Activated T-cell treated with anti-CD3 and anti-CD28 coated beads, Interleukin-2, amount 50 U/mL, for 24 hours (primary cell): ENCODE data around the gene GRM3.
"Not testable (repeated sequence)": the region's sequence is repeated elsewhere in the genome, so short reads cannot be mapped to it uniquely, and the experiment has no call there.

Experiments used
- DNase-seq: peaks from one replicate; pipeline ENCODE4 v3.0.0-alpha.2; 2020
- H3K27ac Mint-ChIP-seq: 2 replicates; pipeline ENCODE4 v1.8.0; 2020; ENCODE audit warnings: mild to moderate bottlenecking, mixed read lengths
- H3K27me3 Mint-ChIP-seq: 2 replicates; pipeline ENCODE4 v1.8.0; 2020; ENCODE audit warnings: mixed read lengths
- H3K36me3 Mint-ChIP-seq: 2 replicates; pipeline ENCODE4 v1.8.0; 2020; ENCODE audit warnings: low read depth, mixed read lengths
- H3K4me1 Mint-ChIP-seq: 2 replicates; pipeline ENCODE4 v1.8.0; 2020; ENCODE audit warnings: low read depth, mixed read lengths
- H3K4me3 Mint-ChIP-seq: 2 replicates; pipeline ENCODE4 v1.8.0; 2020; ENCODE audit warnings: mild to moderate bottlenecking, moderate library complexity, mixed read lengths
- H3K9me3 Mint-ChIP-seq: 2 replicates; pipeline ENCODE4 v1.8.0; 2020; ENCODE audit warnings: mixed read lengths

GRM3 gene

DNA sequence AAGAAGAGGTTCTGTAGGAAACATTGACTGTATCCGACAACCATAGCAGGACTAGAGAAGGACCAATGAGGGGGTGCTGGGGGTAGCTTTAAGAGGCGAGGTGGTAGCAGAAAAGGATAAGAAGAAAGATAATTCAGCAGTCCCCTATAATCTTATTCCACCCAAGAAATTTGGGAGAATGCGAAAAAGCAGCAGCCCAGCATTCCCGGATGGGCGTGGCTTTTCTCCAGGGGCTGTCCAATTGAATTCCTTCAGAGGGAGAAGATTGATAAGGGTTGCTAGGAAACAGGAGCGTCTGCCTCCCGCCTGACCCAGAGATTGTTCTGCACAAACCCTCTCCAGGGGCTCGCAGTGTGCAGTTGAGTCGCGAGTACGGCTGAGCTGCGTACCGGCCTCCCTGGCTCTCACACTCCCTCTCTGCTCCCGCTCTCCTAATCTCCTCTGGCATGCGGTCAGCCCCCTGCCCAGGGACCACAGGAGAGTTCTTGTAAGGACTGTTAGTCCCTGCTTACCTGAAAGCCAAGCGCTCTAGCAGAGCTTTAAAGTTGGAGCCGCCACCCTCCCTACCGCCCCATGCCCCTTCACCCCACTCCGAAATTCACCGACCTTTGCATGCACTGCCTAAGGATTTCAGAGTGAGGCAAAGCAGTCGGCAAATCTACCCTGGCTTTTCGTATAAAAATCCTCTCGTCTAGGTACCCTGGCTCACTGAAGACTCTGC is at the start of gene GRM3:
GRM3 (plus strand) TSS at position 349 of the 721 bp plus-strand sequence. CDS start 121,237 bp downstream, outside the sequence.
- no peak for DNase-seq
- Mint-ChIP-seq H3K36me3 (no peaks in the 10 kb centered on the region), H3K27me3 (peaks cover 32% of the 10 kb centered on the region), H3K4me3 (no peak within 1 kb of the TSS), H3K27ac (no peak within 1 kb of the TSS), H3K4me1 (no peaks in the 10 kb centered on the region), H3K9me3 (peaks cover 2% of the 10 kb centered on the region)

DNA sequence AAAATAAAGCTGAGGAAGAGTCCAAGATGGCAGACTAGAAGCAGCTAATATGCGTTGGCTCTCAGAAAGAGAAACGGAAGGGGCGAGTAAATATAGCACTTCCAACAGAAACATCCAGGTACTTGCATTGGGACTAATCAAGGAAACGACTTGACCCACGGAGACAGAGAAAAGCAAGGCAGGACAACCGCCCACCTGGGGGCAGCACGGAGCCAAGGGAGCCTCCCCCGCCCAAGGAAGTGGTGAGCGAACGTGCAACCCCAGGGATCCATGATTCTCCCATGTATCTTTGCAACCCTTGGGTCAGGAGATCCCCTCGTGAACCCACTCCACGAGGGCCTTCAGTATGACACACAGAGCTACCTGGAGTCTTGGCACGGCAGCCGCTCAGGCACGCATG is 45.4 kb upstream of the GRM3 start:
- no peaks in the 10 kb centered on the region for H3K4me1 Mint-ChIP-seq
- no peak overlapping the region for H3K4me3 Mint-ChIP-seq
- no peaks in the 10 kb centered on the region for H3K9me3 Mint-ChIP-seq
- H3K27me3 Mint-ChIP-seq = no peaks in the 10 kb centered on the region
- H3K27ac Mint-ChIP-seq = no peak overlapping the region
- H3K36me3 Mint-ChIP-seq = no peaks in the 10 kb centered on the region
- DNase-seq = no peak

DNA sequence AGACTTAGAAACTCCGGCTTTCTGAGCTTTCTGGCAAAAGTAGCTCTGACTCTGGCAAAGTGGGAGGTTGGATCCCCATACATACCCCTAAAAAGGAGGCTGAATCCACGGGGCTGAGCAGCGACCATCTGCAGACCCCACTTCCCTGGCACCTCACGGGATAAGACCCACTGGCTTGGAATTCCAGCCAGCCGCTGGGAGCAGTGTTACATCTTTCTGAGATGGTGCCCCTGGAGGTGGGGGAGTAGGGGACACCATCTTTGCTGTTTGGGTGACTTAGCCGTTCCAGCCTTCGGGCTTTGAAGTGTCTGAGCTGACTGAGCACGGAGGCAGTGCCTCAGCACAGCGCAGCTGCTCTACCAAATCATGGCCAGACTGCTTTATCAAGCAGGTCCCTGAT is 45.0 kb upstream of the GRM3 start:
- H3K27me3 Mint-ChIP-seq = no peaks in the 10 kb centered on the region
- H3K4me3 Mint-ChIP-seq = no peak overlapping the region
- DNase-seq = no peak
- H3K4me1 Mint-ChIP-seq = no peaks in the 10 kb centered on the region
- no peaks in the 10 kb centered on the region for H3K9me3 Mint-ChIP-seq
- no peak overlapping the region for H3K27ac Mint-ChIP-seq
- H3K36me3 Mint-ChIP-seq = no peaks in the 10 kb centered on the region

DNA sequence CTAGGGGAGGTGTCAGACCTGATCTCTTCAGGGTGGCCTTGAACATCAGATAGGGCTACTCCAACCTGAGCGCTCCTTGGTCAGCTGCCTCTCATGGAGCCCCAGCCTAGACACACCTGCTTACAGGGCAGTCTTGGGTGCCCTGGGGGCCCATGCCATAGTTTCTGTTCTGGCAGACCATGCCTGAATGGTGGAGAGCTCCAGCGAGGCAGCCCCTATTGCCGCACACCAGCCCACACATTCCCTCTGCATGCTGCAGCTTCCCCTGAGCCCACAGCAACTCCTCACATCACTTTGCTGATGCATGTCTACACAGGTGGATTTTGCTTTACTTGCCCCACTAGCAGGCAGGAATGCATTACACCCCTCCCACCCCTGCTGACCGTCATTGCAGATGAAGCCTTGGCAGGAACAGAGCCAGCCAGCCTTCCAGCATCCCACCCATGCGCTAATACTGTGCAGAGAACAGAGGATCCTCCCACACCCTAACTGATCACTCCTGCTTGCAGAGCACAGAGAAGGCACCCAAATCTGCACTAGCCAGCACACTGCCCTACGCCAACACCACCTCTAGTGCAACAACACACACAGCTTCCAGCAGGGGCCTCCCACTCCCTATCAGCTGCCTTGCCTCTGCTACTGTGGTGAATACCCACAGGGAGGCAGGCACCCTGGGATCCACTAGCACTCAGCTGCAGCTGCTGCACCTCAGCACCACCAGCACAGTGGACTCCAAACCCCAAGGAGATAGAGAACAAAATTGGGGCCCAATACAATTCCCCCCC is 43.0 kb upstream of the GRM3 start:
- H3K27me3 Mint-ChIP-seq = no peaks in the 10 kb centered on the region
- no peak overlapping the region for H3K27ac Mint-ChIP-seq
- no peaks in the 10 kb centered on the region for H3K36me3 Mint-ChIP-seq
- no peaks in the 10 kb centered on the region for H3K9me3 Mint-ChIP-seq
- DNase-seq = no peak
- H3K4me1 Mint-ChIP-seq = no peaks in the 10 kb centered on the region
- H3K4me3 Mint-ChIP-seq = no peak overlapping the region

DNA sequence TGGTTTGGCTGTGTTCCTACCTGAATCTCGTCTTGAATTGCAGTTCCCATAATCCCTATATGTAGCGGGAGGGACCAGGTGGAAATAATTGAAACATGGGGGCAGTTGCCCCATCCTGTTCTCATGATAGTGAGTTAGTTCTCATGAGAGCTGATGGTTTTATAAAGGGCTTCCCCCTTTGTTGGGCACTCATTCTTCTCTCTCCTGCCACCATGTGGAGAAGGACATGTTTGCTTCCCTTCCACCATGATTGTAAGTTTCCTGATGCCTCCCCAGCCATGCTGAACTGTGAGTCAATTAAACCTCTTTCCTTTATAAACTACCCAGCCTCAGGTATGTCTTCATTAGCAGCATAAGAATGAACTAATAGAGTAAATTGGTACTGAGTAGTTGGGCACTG is 28.0 kb upstream of the GRM3 start:
- DNase-seq, H3K4me1 Mint-ChIP-seq, H3K27me3 Mint-ChIP-seq, H3K36me3 Mint-ChIP-seq, H3K27ac Mint-ChIP-seq, H3K4me3 Mint-ChIP-seq: not testable (repeated sequence)
- peaks cover 21% of the 10 kb centered on the region for H3K9me3 Mint-ChIP-seq

DNA sequence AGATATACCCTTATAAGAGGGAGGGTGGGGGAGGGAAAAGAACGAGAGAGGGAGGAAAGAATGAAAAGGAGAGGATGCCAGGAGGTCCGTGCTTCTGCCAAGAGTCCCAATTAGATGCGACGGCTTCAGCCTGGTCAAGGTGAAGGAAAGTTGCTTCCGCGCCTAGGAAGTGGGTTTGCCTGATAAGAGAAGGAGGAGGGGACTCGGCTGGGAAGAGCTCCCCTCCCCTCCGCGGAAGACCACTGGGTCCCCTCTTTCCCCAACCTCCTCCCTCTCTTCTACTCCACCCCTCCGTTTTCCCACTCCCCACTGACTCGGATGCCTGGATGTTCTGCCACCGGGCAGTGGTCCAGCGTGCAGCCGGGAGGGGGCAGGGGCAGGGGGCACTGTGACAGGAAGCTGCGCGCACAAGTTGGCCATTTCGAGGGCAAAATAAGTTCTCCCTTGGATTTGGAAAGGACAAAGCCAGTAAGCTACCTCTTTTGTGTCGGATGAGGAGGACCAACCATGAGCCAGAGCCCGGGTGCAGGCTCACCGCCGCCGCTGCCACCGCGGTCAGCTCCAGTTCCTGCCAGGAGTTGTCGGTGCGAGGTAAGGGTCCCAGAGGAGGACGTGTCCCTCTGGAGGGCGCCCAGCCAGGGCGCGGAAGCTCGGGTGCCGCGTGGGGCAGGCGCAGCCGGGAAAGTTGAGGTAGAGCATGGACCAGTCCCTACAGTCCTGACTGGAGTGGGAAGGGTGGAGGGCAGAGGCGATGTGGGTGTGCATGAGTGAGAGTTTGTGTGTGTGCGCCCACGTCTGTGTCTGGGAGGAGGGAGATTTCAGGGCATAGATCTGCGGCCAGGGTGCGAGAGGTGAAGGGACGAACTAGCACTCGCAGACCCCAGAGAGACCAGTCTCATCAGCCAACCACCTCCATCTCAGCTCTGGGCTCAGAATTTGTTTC is 844 bp downstream of the GRM3 start:
- no peaks in the 10 kb centered on the region for H3K36me3 Mint-ChIP-seq
- H3K9me3 Mint-ChIP-seq = peaks cover 2% of the 10 kb centered on the region
- no peaks in the 10 kb centered on the region for H3K4me1 Mint-ChIP-seq
- no peak for DNase-seq
- peaks cover 32% of the 10 kb centered on the region for H3K27me3 Mint-ChIP-seq
- H3K27ac Mint-ChIP-seq = no peak overlapping the region
- H3K4me3 Mint-ChIP-seq = no peak overlapping the region

DNA sequence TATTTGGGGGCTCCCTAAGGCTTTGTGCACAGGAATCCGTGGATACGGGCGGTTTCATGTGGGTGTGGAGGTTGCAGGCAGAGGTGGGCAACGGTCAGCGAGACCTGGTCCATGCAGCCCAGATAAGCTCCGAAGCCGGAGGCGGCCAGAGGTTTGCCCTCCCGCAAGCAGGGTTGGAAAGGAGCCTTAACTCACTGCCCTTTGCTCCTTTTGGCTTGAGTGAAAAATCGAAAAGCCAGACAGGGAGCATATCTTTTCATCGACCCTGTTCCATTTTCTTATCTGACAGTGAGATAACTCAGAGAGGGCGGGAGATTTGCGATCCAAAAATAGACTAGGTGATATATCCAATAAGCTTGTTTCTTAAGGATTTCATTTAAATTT is 1.5 kb downstream of the GRM3 start:
- Mint-ChIP-seq H3K27me3 (peaks cover 32% of the 10 kb centered on the region), H3K4me3 (no peak overlapping the region), H3K4me1 (no peaks in the 10 kb centered on the region), H3K9me3 (peaks cover 2% of the 10 kb centered on the region), H3K27ac (no peak overlapping the region), H3K36me3 (no peaks in the 10 kb centered on the region)
- DNase-seq = no peak

DNA sequence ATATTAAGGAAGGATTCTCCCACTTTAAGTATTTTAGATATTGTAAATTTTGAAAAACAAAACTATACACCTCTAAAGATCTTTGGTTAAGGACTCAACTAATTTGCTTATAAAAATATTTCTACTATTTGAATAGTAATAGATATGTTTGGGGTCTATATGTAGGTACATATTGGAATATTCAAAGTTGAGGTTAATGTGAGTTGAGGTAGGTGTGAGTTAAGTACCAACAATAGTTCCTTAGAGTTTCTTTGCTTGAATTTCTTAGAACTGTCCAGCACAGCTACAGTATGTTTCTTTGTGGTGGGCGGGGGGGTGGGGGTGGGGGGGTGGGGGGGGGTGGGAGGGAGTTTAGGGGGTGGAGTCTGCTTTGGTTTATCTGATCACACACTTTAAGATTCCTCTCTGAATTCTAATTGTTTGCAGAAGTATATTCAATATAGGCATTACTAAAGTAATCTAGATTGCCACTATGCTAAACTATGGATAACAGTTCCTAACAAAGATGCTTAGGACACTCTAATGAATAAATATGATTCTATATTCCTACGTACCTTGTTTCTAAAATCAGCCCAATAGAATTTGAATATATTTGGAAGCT is 2.1 kb downstream of the GRM3 start:
- Mint-ChIP-seq H3K9me3 (peaks cover 2% of the 10 kb centered on the region), H3K4me3 (no peak overlapping the region), H3K27ac (no peak overlapping the region), H3K4me1 (no peaks in the 10 kb centered on the region), H3K36me3 (no peaks in the 10 kb centered on the region), H3K27me3 (peaks cover 32% of the 10 kb centered on the region)
- DNase-seq = no peak

DNA sequence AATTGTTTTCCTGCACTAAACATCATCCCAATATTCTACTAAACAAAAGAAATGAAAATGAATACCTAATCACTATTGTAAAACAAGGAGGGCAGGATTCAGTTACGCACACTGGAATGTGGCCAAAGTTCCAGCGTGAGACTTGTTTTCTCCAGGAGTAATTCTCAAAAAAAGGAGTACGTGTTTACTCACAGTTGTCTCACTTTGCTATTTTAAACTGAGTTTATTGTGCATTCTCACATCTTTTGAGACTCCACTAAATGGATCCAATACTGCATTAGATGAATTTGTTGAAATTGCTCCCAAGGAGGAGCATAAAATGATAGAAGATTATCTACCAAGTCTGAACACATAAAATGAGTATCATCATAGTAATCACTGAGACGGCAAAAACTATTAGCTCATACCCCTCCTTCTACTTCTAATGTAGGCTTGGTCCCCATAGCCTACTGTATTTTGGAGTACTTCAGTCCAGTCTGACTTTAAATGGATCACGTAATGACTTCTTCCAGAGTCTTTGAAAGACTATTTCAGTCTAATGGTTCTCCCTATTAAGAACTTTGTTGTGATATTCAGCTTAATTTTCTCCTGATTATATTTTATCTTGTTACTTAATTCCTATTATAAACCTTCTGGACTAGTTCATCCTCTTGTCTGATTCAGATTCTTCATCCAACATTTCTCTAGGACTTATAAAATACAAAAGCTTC is 3.8 kb downstream of the GRM3 start:
- peaks cover 1% of the 10 kb centered on the region for H3K9me3 Mint-ChIP-seq
- peaks cover 24% of the 10 kb centered on the region for H3K27me3 Mint-ChIP-seq
- H3K27ac Mint-ChIP-seq = no peak overlapping the region
- no peak overlapping the region for H3K4me3 Mint-ChIP-seq
- H3K4me1 Mint-ChIP-seq = no peaks in the 10 kb centered on the region
- no peak for DNase-seq
- no peaks in the 10 kb centered on the region for H3K36me3 Mint-ChIP-seq

DNA sequence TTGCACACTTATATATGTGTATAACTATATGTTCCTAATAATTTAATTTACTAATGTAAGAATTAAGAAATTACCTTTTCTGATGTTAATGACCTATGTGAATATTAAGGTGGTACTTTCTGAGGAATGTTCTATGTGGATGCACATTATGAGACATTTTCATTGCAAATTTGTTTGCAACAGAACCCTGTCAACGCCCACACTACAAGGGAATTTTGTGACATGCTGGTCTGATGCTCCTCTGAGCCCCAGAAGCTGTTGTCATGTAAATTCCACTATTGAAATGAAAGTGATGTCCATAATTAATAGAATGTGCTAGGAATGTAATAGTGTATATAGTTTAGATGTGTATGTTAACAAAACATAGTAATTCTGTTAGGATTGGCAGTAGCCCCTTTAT is 4.5 kb downstream of the GRM3 start:
- H3K4me3 Mint-ChIP-seq = no peak overlapping the region
- no peaks in the 10 kb centered on the region for H3K4me1 Mint-ChIP-seq
- DNase-seq = no peak
- peaks cover 3% of the 10 kb centered on the region for H3K9me3 Mint-ChIP-seq
- no peaks in the 10 kb centered on the region for H3K36me3 Mint-ChIP-seq
- H3K27me3 Mint-ChIP-seq = peaks cover 22% of the 10 kb centered on the region
- no peak overlapping the region for H3K27ac Mint-ChIP-seq

DNA sequence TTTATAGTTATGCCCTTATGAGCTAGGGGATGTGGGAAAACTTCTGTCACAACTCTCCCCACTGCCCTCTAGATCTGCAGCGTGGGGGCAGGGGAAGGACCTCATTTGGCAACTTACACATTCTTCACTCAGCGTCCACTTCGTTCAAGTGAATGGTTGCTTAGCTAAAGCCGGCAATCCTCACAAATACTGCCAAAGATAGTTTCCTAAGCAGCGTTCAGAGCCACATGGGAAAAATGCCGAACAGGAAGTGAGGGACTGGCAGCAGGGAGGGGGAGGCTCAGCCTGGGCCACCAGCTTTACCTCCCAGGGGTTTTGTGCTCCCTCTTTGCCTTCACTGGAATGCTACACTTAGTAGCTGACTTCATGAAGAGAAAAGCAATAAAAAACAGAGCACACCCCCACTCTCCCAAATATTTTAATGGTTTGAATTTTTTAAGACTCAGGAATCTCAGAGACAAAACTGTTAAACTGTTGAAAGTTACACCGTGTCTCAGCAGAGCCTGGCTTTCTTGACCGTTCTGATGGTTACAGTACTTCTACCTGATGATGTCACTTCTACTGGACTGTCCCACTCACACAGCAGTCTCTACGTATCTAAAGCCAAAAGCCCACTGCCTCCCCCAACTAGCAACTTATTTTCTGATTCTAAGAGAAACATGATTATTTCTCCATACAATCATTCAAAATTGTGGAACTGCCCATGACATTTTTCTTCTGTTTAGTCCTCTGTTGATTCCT is 10.4 kb downstream of the GRM3 start:
- DNase-seq = no peak
- no peaks in the 10 kb centered on the region for H3K27me3 Mint-ChIP-seq
- H3K9me3 Mint-ChIP-seq = peaks cover 3% of the 10 kb centered on the region
- no peak overlapping the region for H3K4me3 Mint-ChIP-seq
- H3K4me1 Mint-ChIP-seq = no peaks in the 10 kb centered on the region
- H3K27ac Mint-ChIP-seq = no peak overlapping the region
- H3K36me3 Mint-ChIP-seq = no peaks in the 10 kb centered on the region

DNA sequence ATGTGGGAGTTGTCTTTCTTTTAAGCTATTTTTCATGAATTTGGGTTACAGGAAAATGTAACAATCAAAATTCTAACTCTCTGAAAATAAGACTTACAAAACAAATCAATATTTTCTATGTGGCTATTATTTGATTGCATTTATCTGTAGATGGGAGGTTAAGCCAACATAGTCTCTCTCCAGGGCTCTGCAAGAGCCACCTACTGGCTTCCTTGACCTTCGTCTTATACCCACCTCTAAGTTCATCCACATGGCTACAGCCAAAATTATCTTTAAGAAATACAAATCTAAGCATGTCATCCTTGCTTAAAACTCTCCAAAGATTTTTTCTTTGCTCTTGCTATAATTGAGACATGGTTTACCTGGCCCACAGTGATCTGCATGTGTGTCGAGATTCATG is 14.2 kb downstream of the GRM3 start:
- H3K4me1 Mint-ChIP-seq = no peaks in the 10 kb centered on the region
- H3K27ac Mint-ChIP-seq = no peak overlapping the region
- no peak overlapping the region for H3K4me3 Mint-ChIP-seq

DNA sequence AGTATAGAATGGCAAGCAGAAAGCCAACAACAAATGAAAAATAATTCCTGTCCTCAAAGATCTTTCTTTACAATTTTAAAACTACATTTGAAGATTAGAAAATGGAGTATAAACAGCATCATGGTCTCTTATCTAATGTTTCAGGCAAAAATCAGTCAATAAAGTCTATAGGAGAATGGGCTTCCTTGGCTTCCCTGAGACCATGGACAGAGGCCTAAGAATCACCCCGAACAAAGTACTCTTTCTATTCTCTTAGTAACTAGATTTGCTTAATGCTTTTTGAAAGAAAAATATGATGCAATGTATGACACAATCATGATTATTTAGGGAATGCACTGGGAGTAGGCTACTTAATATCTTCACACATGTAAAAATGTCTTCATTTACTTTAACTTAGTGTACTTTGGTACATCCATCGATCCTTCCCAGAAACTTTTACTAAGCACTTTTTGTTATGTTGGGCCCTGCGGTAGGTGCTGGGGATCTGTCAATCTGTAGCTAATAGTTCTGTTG is 17.3 kb downstream of the GRM3 start:
- Mint-ChIP-seq H3K9me3 (no peaks in the 10 kb centered on the region), H3K4me1 (no peaks in the 10 kb centered on the region), H3K27ac (no peak overlapping the region), H3K4me3 (no peak overlapping the region), H3K27me3 (no peaks in the 10 kb centered on the region), H3K36me3 (no peaks in the 10 kb centered on the region)
- DNase-seq = no peak

More for the DNA sequence above, 14.2 kb downstream of the GRM3 start:
- Mint-ChIP-seq H3K36me3 (no peaks in the 10 kb centered on the region), H3K27me3 (no peaks in the 10 kb centered on the region), H3K9me3 (no peaks in the 10 kb centered on the region)
- DNase-seq = no peak
